HG02981 (cell line): Measurements from ENCODE around the gene TMEM127.
"Not testable (repeated sequence)": the region's sequence is repeated elsewhere in the genome, so short reads cannot be mapped to it uniquely, and the experiment has no call there.

Source experiments
- ATAC-seq: cut with Tn5 transposase; IDR thresholded peaks from one replicate; pipeline ENCODE4 v1.9.1; 2021; ENCODE audit warnings: mild to moderate bottlenecking, moderate library complexity; ENCODE audit not compliant: unreplicated experiment

Gene TMEM127

GRCh38 chr2:96265840-96266679 is at the start of gene TMEM127, which contains the start of gene CIAO1:
TSS of gene TMEM127 (minus strand) at chr2:96265997. CDS start at chr2:96265381, 616 bp downstream.
TSS of gene CIAO1 (plus strand) at chr2:96266225. CDS start at chr2:96266351, 126 bp downstream.
- ATAC-seq, result peak; percentile 93

- ATAC-seq, result no peak
These were observed 49.2 kb upstream of the TMEM127 start for GRCh38 chr2:96315005-96315399.

DNA sequence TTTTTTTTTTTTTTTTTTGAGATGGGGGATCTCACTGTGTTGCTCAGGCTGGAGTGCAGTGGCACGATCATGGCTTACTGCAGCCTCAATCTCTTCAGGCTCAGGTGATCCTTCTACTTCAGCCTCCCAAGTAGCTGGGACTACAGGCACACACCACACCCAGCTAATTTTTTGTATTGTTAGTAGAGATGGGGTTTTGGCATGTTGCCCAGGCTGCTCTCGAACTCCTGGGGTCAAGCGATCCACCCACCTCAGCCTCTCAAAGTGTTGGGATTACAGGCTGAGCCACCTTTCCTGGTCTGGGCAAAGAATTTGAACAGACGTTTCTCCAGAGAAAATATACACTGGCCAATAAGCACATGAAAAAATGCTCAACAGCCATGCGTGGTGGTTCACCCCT is 42.5 kb upstream of the TMEM127 start:
- ATAC-seq, result no peak

DNA sequence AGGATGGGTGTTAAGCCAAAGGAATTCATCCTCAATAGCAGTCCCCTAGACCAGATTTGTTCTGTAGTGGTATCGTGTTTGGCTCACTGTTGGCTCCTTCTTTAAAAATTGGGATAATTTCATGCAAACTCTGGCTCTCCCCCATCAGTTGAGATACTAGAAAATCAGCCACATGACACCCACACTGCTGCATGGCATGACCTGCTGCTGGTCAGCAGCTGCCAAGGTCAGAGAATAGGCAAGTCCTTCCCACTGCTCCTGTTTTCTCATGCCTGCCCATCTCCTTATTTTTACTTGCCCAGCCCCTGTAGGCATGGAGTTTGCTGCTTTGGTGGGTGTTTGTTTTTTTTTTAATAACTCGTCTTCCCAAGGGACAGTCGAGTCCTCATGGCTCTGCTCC is 40.6 kb upstream of the TMEM127 start:
- ATAC-seq, result no peak

DNA sequence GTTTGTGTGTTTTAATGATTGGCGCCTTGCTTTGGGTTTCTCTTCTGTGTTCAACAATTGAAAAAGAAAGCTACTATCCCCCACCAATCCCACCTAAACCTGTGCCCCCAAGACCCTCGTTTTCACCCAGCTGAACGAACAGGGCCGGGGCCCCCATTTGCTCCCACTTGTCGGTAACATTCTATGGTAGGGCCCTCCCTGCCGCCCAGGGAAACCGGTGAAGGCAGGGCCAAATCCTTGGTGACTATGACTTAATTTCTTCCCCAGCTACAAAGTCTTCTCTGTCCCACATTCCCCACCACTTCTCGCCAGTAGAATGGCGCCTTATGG is 40.1 kb upstream of the TMEM127 start:
- no peak for ATAC-seq

- peak; percentile 92 for ATAC-seq
These were observed 39.5 kb upstream of the TMEM127 start, which contains the start of gene SNRNP200 for GRCh38 chr2:96305091-96305978. TSS of gene SNRNP200 (minus strand) at chr2:96305546. CDS start at chr2:96305437, 109 bp downstream.

- no peak for ATAC-seq
These were observed 38.8 kb upstream of the TMEM127 start for GRCh38 chr2:96304606-96305005.

- no peak for ATAC-seq
These were observed 36.1 kb upstream of the TMEM127 start for GRCh38 chr2:96301865-96302264.

DNA sequence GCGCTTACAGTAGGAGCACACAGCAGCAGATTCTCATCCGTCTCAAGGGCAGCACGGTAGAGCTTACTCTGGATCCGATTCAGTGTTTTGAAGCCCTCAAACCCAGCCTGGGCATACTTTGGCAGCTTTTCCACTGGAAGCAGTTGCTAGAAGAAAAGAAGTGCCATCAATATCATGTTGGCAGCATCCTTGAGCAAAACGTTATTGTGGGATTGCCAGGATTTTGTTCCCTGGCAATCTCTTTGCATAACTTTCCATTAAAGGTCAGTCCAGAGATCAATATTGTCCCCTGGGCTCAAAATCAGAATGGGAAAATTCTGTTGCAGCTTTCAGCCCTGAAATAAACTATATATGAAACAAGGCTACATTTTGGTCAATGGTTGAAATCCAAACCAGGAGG is 31.1 kb upstream of the TMEM127 start:
- ATAC-seq, result no peak

- ATAC-seq, result not testable (repeated sequence)
These were observed 28.5 kb upstream of the TMEM127 start for GRCh38 chr2:96294271-96294670.

- no peak for ATAC-seq
These were observed 26.0 kb upstream of the TMEM127 start for GRCh38 chr2:96291751-96292150.

- no peak for ATAC-seq
These were observed 21.6 kb upstream of the TMEM127 start for GRCh38 chr2:96287273-96287856.

DNA sequence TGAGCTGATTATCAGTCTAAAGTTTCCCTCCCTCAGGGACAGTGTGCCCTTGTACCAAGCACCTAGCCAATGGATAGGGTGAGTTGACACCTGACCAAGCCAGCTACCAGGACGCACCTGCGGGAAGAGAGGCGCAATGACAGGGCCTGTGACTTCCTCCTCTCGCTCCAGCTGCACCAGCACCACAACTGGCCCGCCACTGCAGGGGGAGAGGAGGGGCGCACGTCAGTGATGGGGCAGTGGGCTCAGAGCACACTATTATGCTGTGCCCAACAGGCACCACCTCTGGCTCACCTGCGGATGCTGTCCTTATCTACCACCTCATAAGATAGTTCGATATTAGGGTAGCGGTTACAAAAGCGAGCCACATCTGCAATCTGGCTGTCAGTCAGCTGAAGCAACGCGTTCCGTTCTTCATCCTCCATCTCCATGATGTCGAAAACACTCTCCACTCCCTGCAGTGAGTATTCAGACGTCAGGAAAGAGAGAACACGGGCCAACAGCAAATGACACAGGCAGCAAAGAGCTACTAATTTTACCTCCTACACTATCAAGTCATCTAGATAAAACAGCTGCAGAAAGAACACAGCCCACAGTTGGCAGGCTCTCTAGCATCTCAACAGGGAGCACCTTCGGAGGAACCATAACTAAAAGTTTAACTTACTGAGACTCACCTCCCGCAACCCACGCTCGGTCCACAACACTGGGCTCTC is 11.1 kb upstream of the TMEM127 start:
- ATAC-seq, result no peak

DNA sequence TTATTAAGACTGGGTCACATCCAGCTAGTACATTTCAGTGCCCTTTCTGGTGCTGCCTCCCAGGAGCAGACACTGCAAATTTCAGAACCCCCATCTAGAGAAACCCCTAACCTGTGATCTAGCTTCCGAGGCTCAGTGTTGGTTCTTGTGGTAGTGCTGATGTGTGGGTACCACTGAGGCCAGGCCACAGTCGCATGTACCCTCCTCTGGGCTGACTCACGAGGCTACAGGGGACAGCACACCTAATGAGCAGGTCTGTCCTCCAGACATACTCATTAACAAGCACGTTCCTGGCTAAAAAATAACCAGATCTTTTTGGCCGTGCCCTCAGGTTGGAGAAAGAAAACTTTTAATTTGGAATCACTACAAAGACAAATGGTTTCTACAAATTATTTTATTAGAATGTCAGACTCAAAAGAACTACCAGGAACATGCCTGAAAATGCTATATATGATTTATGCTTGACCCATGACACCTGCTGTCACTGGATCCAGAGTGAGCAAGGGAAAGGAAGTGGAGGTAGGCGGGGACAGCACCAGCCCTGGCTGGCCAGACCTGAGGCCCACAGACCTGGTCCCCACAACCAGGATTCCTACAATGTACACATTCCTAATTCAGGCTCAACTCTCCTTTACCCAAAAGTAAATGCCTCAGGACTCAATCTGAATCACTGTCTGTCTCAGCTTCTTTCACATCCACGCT is 8.7 kb upstream of the TMEM127 start:
- no peak for ATAC-seq

GRCh38 chr2:96273763-96274162 is 8.0 kb upstream of the TMEM127 start:
- no peak for ATAC-seq

GRCh38 chr2:96271995-96272394 is 6.2 kb upstream of the TMEM127 start:
- no peak for ATAC-seq

DNA sequence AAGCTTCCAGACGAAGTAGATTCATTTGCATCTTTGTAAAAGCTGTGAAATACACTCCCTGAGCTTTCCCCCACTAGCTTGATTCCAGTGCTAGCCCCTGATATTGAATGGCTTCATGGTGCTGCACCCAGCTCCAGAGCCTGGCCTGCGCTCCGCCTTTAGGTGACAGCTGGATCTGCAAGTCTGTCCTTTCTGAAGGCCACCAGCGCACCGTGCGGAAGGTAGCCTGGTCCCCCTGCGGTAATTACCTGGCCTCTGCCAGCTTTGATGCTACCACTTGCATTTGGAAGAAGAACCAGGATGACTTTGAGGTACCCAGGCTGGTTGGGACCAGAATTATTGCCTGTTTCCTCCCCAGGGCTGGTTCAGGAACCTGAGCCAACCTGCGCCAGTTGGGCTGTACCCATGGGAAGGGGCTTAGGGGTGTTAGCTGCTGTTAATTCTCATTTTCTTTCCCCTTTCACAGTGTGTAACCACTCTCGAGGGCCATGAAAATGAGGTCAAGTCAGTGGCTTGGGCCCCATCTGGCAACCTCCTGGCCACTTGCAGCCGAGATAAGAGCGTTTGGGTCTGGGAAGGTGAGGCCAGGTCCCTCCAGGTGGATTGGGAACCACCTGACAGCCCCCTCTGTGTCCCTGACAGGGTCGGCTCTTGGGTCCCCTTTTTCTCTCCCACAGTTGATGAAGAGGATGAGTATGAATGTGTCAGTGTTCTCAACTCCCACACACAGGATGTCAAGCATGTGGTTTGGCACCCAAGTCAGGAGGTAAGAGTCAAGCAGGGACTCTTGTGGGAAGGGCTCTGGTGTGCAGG is 1.6 kb upstream of the TMEM127 start:
- no peak for ATAC-seq

- peak; percentile 16 for ATAC-seq
These were observed 403 bp downstream of the TMEM127 start for GRCh38 chr2:96265349-96265839.
